GM19324 (cell line): ENCODE results near the gene WNT5B.
"Not testable (repeated sequence)": the region's sequence is repeated elsewhere in the genome, so short reads cannot be mapped to it uniquely, and the experiment has no call there.

ENCODE experiments used
- ATAC-seq: cut with Tn5 transposase; IDR thresholded peaks from one replicate; pipeline ENCODE4 v1.9.1; 2021; ENCODE audit warnings: mild to moderate bottlenecking, moderate library complexity; ENCODE audit not compliant: unreplicated experiment, low FRiP score

WNT5B gene

DNA sequence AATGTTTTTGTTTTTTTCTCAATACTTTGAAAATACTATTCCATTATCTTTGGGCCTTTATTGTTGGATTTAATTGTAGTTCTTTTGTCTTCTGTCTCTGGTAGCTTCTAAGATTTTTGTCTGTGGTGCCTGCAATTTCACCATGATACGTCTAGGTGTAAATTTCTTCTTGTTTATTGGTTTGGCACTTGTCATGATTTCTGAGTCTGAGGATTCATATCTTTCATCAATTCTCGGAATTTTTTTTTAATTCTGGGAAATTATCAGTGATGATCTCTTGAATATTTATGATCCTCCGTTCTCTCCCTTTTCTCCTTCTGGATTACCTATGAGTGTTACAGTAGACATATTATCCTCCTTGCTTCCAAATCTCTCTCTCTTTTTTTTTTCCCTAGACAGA, 47.0 kb downstream of the WNT5B start:
- ATAC-seq, result no peak

DNA sequence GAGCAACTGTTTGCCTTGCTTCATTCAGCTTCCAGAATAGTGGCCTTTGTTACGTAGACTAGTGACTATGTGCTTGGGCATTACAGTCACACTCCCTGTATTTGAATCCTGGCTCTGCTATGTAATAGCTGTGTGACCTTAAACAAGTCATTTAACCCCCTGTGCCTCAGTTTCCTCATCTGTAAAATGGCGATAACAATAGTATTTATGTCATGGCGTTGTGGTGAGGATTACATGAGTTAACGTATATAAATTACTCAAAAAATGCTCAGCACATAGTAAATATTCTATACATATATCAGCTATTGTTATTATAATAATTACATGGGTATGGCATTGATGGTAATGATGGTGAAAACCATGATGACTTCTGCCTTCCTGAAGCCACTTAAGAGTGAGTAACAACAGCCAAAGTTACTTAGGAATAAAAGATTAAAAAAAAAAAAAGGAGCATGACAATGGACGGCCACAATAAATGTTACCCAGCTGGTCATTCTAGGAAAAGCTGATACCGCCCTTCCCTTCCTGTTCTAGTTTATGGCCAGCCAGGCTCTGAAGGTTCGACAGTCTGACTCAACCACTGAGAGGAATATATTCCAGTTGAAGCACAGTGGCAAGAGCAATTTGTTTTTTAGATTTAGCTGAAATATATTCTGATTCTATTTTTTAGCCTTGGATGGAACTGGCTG, 51.9 kb downstream of the WNT5B start:
- no peak for ATAC-seq

DNA sequence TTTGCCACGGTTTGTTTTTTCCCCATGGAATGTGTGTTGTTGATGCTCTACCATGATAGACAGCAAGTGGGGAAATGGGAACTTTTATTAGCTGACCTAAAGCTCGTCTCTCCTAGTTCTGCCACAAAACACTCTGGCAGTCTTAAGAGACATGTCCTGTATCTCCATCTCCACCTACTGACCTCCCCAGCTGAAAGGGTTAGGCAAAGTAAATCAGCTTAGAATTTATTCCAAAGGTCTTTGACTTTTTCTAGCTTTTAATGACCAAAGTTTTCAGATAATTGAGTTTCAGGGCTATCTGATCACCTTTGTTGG, 52.4 kb downstream of the WNT5B start:
- ATAC-seq, result no peak

DNA sequence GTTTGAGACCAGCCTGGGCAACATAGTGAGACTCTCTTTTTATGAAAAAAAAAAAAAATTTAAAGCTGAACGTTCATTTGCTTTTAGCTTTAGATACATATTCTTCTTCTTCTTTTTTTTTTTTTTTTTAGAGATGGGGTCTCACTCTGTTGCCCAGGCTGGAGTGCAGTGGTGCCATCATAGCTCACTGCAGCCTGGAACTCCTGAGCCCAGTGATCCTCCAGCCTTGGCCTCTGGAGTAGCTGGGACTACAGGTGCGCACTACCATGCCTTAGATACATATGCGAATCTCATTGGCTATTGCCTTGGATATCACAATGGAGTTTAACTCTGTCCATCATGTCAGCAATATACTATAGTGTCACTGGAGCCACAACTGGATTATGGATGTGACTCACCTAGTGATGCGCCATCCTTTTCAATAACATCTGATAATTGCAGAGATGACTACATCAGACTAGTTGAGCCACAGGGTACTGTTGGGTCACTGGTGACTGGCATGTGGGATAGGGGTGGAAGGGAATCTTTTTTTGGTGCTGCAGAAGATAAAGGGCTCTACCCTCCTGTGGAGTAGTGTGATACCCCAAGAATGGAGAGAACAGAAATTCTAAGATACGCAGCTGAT, 59.2 kb downstream of the WNT5B start:
- ATAC-seq, result no peak

DNA sequence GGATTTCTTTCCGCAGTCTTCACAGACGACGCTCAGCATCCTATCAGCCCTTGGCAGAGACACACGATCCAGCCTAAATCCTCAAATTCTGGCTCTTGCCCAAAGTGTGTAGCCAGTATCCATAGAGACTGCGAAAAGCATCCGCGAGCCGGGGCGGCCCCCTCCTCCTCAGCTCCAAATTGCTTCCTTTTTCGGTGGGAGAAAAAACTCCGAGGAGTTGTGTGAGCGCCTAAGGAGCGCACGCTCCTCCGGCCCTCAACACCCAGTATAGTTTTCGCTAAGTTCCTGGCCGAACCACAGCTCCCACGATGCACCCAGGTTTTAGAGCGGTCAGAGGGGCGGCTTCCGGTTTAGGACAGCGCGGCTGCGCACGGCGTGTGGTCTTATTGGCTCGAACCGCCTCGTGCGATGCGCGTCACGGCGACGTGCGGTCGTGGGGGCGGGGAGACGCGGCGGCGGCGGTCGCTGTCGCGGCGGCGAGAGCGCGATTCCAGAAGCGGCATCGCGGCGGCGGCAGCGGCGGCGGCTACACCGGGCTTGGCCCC, 61.6 kb downstream of the WNT5B start, which contains the start of gene ADIPOR2:
TSS of gene ADIPOR2 (plus strand) at position 493 of the 545 bp plus-strand sequence. CDS start 63,274 bp downstream, outside the sequence.
- ATAC-seq, result peak; percentile 97

DNA sequence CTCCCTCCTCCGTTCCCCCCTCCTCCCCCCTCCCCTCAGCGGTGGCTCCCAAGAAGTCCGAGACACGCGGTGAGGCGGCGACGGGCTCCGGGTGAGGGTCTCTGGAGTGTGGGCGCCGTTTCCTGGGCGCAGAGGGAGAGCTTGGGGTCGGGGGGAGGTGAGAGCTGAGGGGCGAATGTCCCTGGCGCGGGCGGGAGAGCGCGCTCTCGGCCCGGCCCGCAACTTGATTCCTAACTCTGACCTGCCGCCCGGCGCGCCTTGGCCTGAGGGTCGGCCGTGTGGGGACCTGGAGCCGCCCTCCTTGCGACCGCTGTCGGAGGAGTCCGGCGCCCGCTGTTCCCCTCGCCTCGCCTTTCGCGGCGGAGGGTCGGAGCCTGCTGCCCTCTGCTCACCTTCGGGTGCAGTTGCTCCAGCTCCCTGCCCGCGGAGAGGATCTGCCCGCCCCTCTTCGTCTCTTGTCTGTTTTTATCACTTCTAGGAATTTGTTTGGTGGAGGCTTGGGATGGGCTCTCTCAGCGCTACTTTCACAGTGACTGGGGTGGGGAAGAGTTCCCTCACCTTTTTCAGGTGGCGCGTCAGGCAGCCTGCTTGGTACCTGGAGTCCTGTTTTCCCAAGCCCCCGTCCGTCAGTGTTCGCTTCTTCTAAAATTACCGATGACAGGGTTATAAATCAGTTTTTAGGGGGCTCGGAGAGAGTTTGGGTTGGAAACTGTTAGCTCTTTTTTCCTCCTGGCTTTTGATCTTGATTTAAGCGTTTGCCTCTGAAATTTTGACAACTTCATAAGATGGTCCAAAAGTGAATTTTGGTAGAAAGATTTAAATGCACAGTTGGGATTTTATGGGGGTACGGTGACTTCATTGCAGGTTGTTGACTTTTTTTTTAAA, 62.3 kb downstream of the WNT5B start:
- ATAC-seq, result peak; percentile 46

DNA sequence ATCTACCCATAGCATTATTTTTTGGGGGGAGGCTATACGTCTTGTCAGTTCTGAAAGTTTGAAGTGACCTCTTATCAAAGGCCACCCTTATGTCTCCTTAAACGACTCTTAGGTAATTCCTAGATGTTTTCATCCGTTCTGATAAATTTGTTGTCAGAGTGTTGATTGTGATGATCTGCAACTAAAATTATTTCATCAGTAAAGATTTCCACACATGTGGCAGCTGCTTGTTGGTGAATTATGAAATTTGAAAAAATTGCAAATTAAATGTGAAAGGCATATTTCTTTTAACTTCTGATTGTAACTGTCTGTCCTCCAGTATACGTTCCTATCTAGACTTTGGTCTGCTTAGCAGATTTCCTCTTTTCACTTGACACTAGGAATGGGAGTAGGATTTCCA, 63.2 kb downstream of the WNT5B start:
- ATAC-seq, result no peak

DNA sequence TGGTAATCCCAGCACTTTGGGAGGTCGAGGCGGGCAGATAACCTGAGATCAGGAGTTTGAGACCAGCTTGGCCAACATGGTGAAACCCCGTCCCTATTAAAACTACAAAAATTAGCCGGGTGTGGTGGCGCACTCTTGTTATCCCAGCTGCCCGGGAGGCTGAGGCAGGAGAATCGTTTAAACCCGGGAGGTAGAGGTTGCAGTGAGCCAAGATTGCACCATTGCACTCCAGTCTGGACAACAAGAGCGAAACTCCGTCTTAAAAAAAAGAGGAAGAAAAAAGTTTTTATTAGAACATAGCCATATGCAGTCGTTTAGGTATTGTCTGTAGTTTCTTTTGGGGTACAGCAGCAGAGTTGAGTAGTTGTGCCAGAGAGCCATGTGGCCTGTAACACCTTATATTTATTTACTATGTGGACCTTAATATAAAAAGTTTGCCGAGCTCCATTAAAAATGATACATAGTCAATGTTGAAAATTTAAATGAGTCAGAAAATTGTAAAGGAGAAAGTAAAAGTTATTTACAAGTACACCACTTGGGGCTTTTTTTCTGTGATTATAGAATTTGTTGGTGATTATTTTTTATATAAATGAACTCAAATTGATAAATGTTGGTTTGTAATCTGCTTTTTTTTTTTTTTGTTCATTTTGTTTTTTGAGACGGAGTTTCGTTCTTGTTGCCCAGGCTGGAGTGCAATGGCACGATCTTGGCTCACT, 64.0 kb downstream of the WNT5B start:
- ATAC-seq, result no peak

DNA sequence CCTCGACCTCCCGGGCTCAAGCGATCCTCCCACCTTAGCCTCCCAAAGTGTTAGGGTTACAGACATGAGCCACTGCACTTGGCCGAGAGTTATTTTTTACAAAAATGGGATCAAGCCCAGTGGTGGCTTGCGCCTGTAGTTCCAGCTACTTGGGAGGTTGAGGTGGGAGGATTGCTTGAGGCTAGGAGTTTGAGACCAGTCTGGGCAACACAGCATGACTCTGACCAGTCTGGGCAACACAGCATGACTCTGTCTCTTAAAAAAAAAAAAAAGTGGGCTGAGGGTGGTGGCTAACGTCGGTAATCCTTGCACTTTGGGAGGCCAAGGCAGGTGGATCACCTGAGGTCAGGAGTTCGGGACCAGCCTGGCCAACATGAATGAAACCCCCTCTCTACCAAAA, 66.1 kb downstream of the WNT5B start:
- ATAC-seq, result not testable (repeated sequence)

DNA sequence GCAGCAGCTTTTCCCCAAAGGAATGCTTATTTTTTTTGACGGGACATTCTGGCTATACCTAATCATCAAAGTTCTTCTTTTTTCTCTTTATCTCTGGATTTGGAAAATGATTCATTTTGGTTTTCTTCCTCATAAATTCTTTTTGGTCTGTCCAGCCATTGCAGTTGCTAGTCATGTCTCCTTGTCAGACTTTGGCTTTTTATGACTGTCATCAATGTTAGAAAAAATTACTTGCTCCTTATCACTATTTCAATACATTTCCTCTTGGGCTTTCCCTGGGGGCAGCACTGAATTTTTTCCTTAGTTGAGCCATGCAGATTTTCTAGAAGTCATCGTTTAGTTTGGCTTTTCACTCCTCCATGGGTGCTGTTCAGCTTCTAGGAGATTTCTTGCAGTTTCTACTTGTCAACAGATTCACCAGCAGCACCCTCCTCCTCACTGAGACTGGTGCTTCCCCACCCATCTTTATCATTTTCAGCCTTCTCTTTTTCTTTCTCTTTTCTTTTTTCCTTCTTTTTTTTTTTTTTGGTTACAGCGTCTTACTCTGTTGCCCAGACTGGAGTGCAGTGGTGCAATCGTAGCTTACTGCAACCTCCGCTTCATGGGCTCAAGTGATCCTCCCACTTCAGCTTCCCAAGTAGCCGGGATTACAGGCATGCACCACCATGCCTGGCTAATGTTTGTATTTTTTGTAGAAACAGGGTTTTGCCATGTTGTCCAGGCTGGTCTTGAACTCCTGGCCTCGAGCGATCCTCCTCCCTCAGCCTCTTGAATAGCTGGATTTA, 67.0 kb downstream of the WNT5B start:
- no peak for ATAC-seq

DNA sequence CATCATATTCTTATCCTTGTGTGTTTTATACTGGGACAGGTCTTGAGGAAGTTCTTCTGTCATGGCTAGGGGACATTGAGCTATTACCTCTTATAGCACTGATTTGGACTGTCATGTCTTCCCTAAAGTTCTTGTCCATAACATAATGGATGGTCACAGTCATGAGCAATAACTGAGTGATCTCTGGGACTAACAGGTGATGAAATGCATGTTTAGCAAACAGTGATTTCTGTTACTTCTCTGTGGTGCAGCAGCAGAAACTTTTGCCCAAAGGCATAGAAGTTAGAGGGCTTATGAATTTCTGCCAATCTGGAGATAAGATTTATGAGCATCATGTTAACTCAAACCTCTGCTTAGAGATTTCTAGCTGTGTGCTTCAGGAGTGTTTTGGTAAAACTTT, 67.8 kb downstream of the WNT5B start:
- no peak for ATAC-seq
